Measurements from ENCODE around the gene EFCAB14.

- no peak for TF ChIP-seq CTCF (IDR thresholded peaks at IDR 0.05 in 4 of 5, conservative IDR thresholded peaks at IDR 0.05 in 1 of 5)
- TF ChIP-seq POLR2A (IDR thresholded peaks at IDR 0.05): no peak
Observed at GRCh38 chr1:46723901-46724300, 5.0 kb upstream of the EFCAB14 start.

Measured in gastrocnemius medialis (tissue), 4 donors.